HL-60 (cell line): ENCODE results near the gene ROPN1.

Source experiments
- CTCF ChIP-seq: IDR thresholded peaks from one replicate; pipeline ENCODE4 v1.5.1; 2011; ENCODE audit warnings: low read length, control low read depth, inconsistent platforms; ENCODE audit not compliant: insufficient read depth
- GABPA ChIP-seq: IDR thresholded peaks from 2 replicates; pipeline ENCODE4 v1.6.1; 2012; ENCODE audit warnings: low read depth
- POLR2AphosphoS5 ChIP-seq: IDR thresholded peaks from 2 replicates; pipeline ENCODE4 v1.6.1; 2012; ENCODE audit warnings: low read depth
- REST ChIP-seq: IDR thresholded peaks from 2 replicates; pipeline ENCODE4 v1.6.1; 2012; ENCODE audit warnings: low read depth; ENCODE audit not compliant: insufficient replicate concordance

GRCh38 chr3:124034844-124035152, 42.9 kb upstream of the ROPN1 start:
- no peak for TF ChIP-seq CTCF
- no peak for TF ChIP-seq POLR2AphosphoS5
- no peak for TF ChIP-seq REST
- no peak for TF ChIP-seq GABPA
